ENCODE results near the gene CRAMP1.

DNA sequence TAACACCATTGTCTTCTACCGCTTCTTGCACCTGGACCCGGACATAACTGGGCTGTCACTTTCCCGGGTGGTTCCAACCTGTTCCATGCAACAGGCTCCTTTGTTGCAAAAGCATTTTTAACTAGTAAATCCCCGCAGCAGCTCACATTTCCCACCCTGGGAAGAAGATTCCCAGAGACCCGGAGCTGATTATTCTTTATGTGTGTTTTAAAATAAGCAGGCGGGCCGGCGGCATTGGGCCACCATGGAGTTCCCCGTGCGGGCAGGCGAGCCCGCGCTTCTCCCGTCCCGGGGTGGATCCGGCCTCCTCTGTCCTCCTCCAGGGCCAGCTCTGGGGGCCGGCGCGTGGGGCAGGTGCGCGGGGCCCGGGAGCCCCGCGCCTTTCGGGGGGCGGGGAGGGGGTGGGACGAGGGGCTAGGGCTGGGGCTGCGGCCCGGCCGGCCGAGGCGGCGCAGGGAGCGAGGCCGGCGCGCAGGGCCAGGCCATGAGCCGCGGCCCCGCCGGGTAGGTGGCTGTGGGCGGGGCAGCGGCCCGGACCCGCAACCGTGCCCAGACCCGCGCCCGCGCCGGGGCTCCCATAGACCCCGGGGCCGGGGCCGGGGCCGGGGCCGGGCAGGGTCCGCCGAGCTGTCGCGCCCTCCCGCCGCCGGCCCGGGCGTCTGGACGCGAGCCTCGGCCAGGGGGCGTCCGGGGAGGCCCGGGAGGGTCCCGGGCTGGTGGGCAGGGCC lies 1.7 kb downstream of the CRAMP1 start:
- TF ChIP-seq, protein P1, sequence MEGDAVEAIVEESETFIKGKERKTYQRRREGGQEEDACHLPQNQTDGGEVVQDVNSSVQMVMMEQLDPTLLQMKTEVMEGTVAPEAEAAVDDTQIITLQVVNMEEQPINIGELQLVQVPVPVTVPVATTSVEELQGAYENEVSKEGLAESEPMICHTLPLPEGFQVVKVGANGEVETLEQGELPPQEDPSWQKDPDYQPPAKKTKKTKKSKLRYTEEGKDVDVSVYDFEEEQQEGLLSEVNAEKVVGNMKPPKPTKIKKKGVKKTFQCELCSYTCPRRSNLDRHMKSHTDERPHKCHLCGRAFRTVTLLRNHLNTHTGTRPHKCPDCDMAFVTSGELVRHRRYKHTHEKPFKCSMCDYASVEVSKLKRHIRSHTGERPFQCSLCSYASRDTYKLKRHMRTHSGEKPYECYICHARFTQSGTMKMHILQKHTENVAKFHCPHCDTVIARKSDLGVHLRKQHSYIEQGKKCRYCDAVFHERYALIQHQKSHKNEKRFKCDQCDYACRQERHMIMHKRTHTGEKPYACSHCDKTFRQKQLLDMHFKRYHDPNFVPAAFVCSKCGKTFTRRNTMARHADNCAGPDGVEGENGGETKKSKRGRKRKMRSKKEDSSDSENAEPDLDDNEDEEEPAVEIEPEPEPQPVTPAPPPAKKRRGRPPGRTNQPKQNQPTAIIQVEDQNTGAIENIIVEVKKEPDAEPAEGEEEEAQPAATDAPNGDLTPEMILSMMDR (IDR thresholded peaks at IDR 0.05), result no peak
- TF ChIP-seq POLR2A (IDR thresholded peaks at IDR 0.05), result no peak

Data from adrenal gland (tissue), 5 donors.